Prostate gland (tissue), 2 donors: ENCODE results near the gene FGF1. TPM values are rescaled to one million over a fixed set of nuclear protein-coding genes. Genes with fewer than 3 reads are reported as not detected.

Experiments used
- DNase-seq: peaks from one replicate; pipeline ENCODE4 v3.0.0-alpha.2; 2019; ENCODE audit warnings: low spot score
- H3K27ac ChIP-seq, 2 donors: fragments of 200-600 bp; sonication (generic); 2 replicates each; pipeline ENCODE4 v1.5.1; 2017 to 2019
- H3K27me3 ChIP-seq: fragments of 200-600 bp; sonication (generic); replicated peaks from 2 replicates; pipeline ENCODE4 v1.5.1; 2019; ENCODE audit not compliant: insufficient read depth
- H3K36me3 ChIP-seq, 2 donors: fragments of 200-600 bp; sonication (generic); 1 replicate in 1 of 2; 2 replicates in 1 of 2; pipeline versions ENCODE4 v1.5.1 to v1.8.1; 2017 to 2019
- H3K4me1 ChIP-seq: fragments of 200-600 bp; sonication (generic); replicated peaks from 2 replicates; pipeline ENCODE4 v1.5.1; 2019
- H3K4me3 ChIP-seq, 2 donors: fragments of 200-600 bp; sonication (generic); 2 replicates each; pipeline ENCODE4 v1.5.1; 2017 to 2019
- H3K9me3 ChIP-seq: fragments of 200-600 bp; sonication (generic); 2 replicates; pipeline ENCODE4 v1.5.1; 2017
- CTCF ChIP-seq, 4 experiments: fragments of 200-600 bp in 2 of 4; fragments of 450-650 bp in 2 of 4; sonication (generic) in 2 of 4; IDR thresholded peaks; 1 replicate in 3 of 4; 2 replicates in 1 of 4; pipeline ENCODE4 v1.5.1; 2016 to 2019; ENCODE audit warnings: antibody characterized with exemption in 4 of 4, mild to moderate bottlenecking in 2 of 4, moderate library complexity in 2 of 4
- POLR2A ChIP-seq: fragments of 450-650 bp; IDR thresholded peaks from one replicate; pipeline ENCODE4 v1.6.1; 2016; ENCODE audit warnings: antibody characterized with exemption, mild to moderate bottlenecking
- POLR2AphosphoS5 ChIP-seq: sonication (generic); formaldehyde crosslinking; IDR thresholded peaks from one replicate; pipeline ENCODE4 v1.6.1; 2017; ENCODE audit warnings: antibody characterized with exemption
- WGBS: methylation state at CpG from one replicate; pipeline ENCODE4 v1.1.5; 2018; 5-methylcytosine and 5-hydroxymethylcytosine counted together
- intact Hi-C: fragments of 100-400 bp; cut with DNase I; formaldehyde crosslinking; loops from one replicate; pipeline ENCODE4 v1.14.2; 2022
- total RNA-seq, 2 donors: library from RNA; depleted of rRNA; stranded (reverse); fragments of >200 nt; gene quantifications; one replicate each; pipeline ENCODE4 v1.1.0, GENCODE V29; 2016

Gene FGF1
- total RNA-seq, 2 donors from 2014 or later = 2.0 to 9.4 TPM

DNA sequence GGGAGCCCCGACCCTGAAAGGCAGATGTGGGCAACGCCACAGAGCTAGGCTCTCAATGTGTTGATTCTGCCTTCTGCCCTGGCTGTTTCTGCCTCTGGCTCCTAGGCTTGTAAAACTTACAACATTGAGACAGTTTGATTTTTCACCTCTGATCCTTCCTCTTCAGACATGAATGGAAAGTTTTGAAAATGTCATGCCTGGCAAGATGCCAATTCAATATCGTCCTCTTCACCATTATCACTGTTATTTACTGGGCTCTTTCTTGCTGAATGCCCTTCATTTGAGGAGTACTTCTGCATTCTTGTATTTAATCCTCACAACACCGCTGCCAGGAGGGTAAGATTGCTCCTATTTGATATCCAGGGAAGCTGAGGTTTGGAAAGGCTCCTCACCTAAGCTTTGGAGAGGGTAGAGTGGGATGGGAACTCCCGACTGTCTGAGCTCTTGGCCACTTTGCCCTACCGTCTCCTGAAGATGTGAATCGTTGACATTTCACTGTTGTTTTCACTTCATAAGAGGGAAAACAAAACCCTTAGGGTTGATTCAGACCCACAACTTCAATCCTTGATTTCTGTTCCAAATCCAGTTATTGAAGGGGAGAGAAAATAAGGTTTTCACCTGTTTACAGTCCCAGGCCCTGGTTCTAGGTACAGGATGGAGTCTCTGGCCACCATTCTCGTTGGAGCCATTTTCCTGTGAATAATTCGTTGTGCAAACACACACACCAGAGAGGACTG, 12.7 kb upstream of the FGF1 start:
- Histone ChIP-seq H3K36me3 (no peaks in the 10 kb centered on the region), H3K4me1 (no peaks in the 10 kb centered on the region), H3K27ac (no peak overlapping the region), H3K9me3 (no peaks in the 10 kb centered on the region), H3K4me3 (no peak overlapping the region), H3K27me3 (no peaks in the 10 kb centered on the region)
- TF ChIP-seq CTCF (IDR thresholded peaks at IDR 0.05) (no peak), POLR2A (no peak), POLR2AphosphoS5 (no peak)
- DNase-seq = no peak
- intact Hi-C loops = loop anchor here (2.0 kb wide), 1 partner anchor 86 kb away; no protein-coding TSS in a partner anchor
- whole genome bisulfite sequencing = 55% methylated on average over 9 of the region's 9 CpGs

GRCh38 chr5:142697356-142698255, 11.7 kb upstream of the FGF1 start:
- Histone ChIP-seq H3K4me3 (no peak overlapping the region), H3K36me3 (no peaks in the 10 kb centered on the region), H3K27me3 (no peaks in the 10 kb centered on the region), H3K27ac (no peak overlapping the region), H3K4me1 (no peaks in the 10 kb centered on the region), H3K9me3 (no peaks in the 10 kb centered on the region)
- 53% methylated on average over 8 of the region's 8 CpGs for WGBS
- DNase-seq = no peak
- intact Hi-C loops = loop anchor here (2.0 kb wide), 2 partner anchors 43 to 85 kb away; no protein-coding TSS in a partner anchor
- TF ChIP-seq POLR2A = no peak
- no peak for TF ChIP-seq POLR2AphosphoS5
- TF ChIP-seq CTCF (IDR thresholded peaks at IDR 0.05) = no peak

GRCh38 chr5:142696379-142696778, 10.5 kb upstream of the FGF1 start:
- Histone ChIP-seq H3K36me3 (no peaks in the 10 kb centered on the region), H3K27me3 (no peaks in the 10 kb centered on the region), H3K4me3 (no peak overlapping the region), H3K4me1 (no peaks in the 10 kb centered on the region), H3K27ac (no peak overlapping the region), H3K9me3 (no peaks in the 10 kb centered on the region)
- TF ChIP-seq POLR2AphosphoS5 (no peak), CTCF (IDR thresholded peaks at IDR 0.05) (no peak), POLR2A (no peak)
- no peak for DNase-seq
- 98% methylated on average over 3 of the region's 3 CpGs for WGBS
- intact Hi-C loops = loop anchor here (2.0 kb wide), 1 partner anchor 42 kb away; no protein-coding TSS in a partner anchor

DNA sequence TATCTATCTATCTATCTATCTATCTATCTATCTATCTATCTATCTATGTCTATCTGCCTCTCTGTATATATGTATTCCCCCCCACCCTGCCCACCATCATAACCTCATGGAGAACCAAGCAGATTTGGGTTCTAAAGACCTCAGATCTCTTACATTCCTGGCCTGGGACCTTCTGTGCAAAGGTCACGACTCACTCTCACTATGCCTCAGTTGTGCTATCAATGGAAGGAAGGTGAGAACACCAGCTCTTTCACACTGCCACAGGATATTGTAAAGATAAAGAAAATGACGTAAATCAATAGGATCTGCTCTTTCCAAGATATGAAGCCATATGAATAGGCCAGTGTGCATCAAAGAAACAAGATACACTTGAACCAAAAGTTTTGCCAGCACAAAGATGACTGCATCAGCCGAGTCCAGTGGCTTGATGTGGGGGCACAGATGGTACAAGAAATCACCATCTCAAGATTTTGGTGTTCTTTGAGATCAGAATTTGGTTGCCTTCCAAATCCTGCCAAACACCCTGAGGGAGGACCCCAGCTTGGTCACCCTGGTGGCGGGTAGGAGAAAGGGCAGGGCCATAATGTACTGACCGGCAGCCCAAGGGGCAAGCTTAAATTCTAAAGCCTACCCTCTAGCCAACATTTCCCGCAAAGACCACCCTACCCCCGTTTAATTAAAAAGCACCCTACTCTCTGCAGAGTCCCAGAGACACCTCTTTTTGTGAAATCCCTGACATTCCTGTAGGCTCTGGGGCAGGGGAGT, 8.4 kb upstream of the FGF1 start:
- TF ChIP-seq CTCF (IDR thresholded peaks at IDR 0.05) (no peak), POLR2AphosphoS5 (no peak), POLR2A (no peak)
- H3K4me3 ChIP-seq = no peak overlapping the region
- no peaks in the 10 kb centered on the region for H3K4me1 ChIP-seq
- H3K27me3 ChIP-seq = no peaks in the 10 kb centered on the region
- DNase-seq = no peak
- 84% methylated on average over 7 of the region's 7 CpGs for WGBS
- no peak overlapping the region for H3K27ac ChIP-seq
- H3K9me3 ChIP-seq = no peaks in the 10 kb centered on the region
- intact Hi-C loops = no loop called here
- H3K36me3 ChIP-seq = no peaks in the 10 kb centered on the region
